A549 (cell line): ENCODE results near the gene DOLPP1.

Source experiments
- BHLHE40 ChIP-seq: IDR thresholded peaks from 2 replicates; pipeline ENCODE4 v1.6.1; 2012; ENCODE audit warnings: low read depth, low read length, inconsistent platforms
- CTCF ChIP-seq: fragments of >200 bp; sonication (Bioruptor Twin); formaldehyde crosslinking; IDR thresholded peaks from 3 replicates; pipeline ENCODE4 v1.5.1; 2016
- EP300 ChIP-seq, 2 experiments: fragments of >200 bp; sonication (Bioruptor Twin); formaldehyde crosslinking; IDR thresholded peaks; 2 replicates in 1 of 2; 3 replicates in 1 of 2; pipeline ENCODE4 v1.6.1; 2016 to 2017
- GATA3 ChIP-seq: IDR thresholded peaks from 2 replicates; pipeline ENCODE4 v1.6.1; 2012; ENCODE audit warnings: borderline replicate concordance
- HDAC2 ChIP-seq: fragments of 200-600 bp; sonication (generic); IDR thresholded peaks from 2 replicates; pipeline ENCODE4 v1.6.1; 2016
- JUN ChIP-seq, 2 experiments: fragments of >200 bp; sonication (Bioruptor Twin); formaldehyde crosslinking; IDR thresholded peaks; 2 replicates in 1 of 2; 3 replicates in 1 of 2; pipeline ENCODE4 v1.6.1; 2016 to 2017
- MYC ChIP-seq: IDR thresholded peaks from 2 replicates; pipeline ENCODE4 v1.6.1; 2012; ENCODE audit warnings: mild to moderate bottlenecking, inconsistent platforms, low read length, improper control_type of control experiment, borderline replicate concordance
- NFE2L2 ChIP-seq: fragments of 150-350 bp; conservative IDR thresholded peaks from 2 replicates; pipeline ENCODE4 v1.6.1; 2014; ENCODE audit warnings: low read length
- POLR2A ChIP-seq: IDR thresholded peaks from 2 replicates; pipeline ENCODE4 v1.6.1; 2012; ENCODE audit warnings: mild to moderate bottlenecking, low read length
- RAD21 ChIP-seq, 2 experiments: fragments of >200 bp in 1 of 2; sonication (Bioruptor Twin) in 1 of 2; formaldehyde crosslinking in 1 of 2; IDR thresholded peaks in 1 of 2; conservative IDR thresholded peaks in 1 of 2; 2 replicates in 1 of 2; 3 replicates in 1 of 2; pipeline ENCODE4 v1.6.1; 2012 to 2018; ENCODE audit warnings: inconsistent platforms in 1 of 2
- RFX5 ChIP-seq: fragments of 450-650 bp; IDR thresholded peaks from 2 replicates; pipeline ENCODE4 v1.7.1; 2014; ENCODE audit warnings: antibody characterized with exemption, mild to moderate bottlenecking, moderate library complexity
- USF2 ChIP-seq: fragments of 450-650 bp; IDR thresholded peaks from 2 replicates; pipeline ENCODE4 v1.6.1; 2014; ENCODE audit warnings: antibody characterized with exemption

DNA sequence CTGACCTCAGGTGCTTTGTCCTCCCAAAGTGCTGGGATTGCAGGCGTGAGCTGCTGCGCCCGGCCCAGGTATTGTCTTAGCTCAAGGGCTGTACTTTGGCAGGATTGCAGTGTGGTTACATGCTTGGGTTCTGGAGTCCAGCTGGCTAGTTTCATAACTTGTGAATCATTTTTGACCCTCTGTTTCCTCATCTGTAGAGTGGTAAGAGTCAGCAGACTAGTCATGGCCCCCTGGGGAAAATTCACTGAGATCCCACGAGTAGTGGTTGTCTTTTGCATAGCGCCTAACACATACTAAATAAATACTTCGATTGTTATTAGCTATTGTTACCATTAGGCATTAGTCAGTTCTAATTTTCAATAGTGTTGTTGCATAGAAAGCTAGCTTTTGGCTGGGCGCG, 44.6 kb downstream of the DOLPP1 start:
- TF ChIP-seq USF2 (no peak), CTCF (no peak), RFX5 (no peak), POLR2A (no peak), BHLHE40 (no peak), EP300 (IDR thresholded peaks at IDR 0.05) (peak in 1 of 2 experiments; percentile 32; a peak in 1 of 5 replicates), JUN (IDR thresholded peaks at IDR 0.05) (peak in 1 of 2 experiments; percentile 18; a peak in 1 of 5 replicates), RAD21 (conservative IDR thresholded peaks at IDR 0.05 in 1 of 2, IDR thresholded peaks at IDR 0.05 in 1 of 2) (no peak), MYC (no peak), NFE2L2 (no peak), GATA3 (no peak), HDAC2 (no peak)
